SK-N-SH (cell line): Measurements from ENCODE around the gene TMEM98. TPM values are rescaled to one million over a fixed set of nuclear protein-coding genes. Genes with fewer than 3 reads are reported as not detected.

Source experiments
- CTCF ChIA-PET: fragments of 300-600, 350-600 bp; formaldehyde crosslinking; extraction: SDS; loops from one replicate; lab custom pipeline; 2021; lab: Yijun Ruan, JAX
- POLR2A ChIA-PET: fragments of 350-600 bp; sonication (Branson Sonifier 250); formaldehyde crosslinking; extraction: SDS; loops from one replicate; lab custom pipeline; 2020; ENCODE audit warnings: antibody characterized with exemption, inconsistent platforms; lab: Yijun Ruan, JAX
- DNase-seq: peaks from one replicate; pipeline ENCODE4 v3.0.0; 2012
- H2AFZ ChIP-seq: fragments of 200-600 bp; sonication (generic); 2 replicates; pipeline ENCODE4 v1.8.1; 2016; ENCODE audit warnings: antibody characterized with exemption, mild to moderate bottlenecking, low read depth
- H3F3A ChIP-seq: fragments of 200-600 bp; sonication (generic); replicated peaks from 2 replicates; pipeline ENCODE3; 2016; ENCODE audit warnings: antibody characterized with exemption, mild to moderate bottlenecking; ENCODE audit not compliant: insufficient read depth
- H3K27ac ChIP-seq, 2 experiments: fragments of 200-500 bp in 1 of 2; fragments of 200-600 bp in 1 of 2; sonication (Bioruptor generic) in 1 of 2; sonication (generic), shearing (Covaris generic) in 1 of 2; 2 replicates each; pipeline versions ENCODE4 v1.5.1 to v1.6.1; 2014 to 2016; ENCODE audit warnings: low read depth in 2 of 2, inconsistent platforms in 1 of 2, low read length in 1 of 2, mild to moderate bottlenecking in 1 of 2, mixed read lengths in 1 of 2
- H3K27me3 ChIP-seq: fragments of 200-600 bp; sonication (generic), shearing (Covaris generic); 2 replicates; pipeline ENCODE4 v1.6.1; 2016; ENCODE audit warnings: mixed run types; ENCODE audit not compliant: insufficient read depth
- H3K36me3 ChIP-seq, 2 experiments: fragments of 200-500 bp in 1 of 2; fragments of 200-600 bp in 1 of 2; sonication (Bioruptor generic) in 1 of 2; sonication (generic) in 1 of 2; replicated peaks in 1 of 2; 2 replicates each; pipeline versions ENCODE3 to v1.5.1; 2014 to 2016; ENCODE audit warnings: low read length in 1 of 2, mild to moderate bottlenecking in 1 of 2; ENCODE audit not compliant: insufficient read depth in 2 of 2, control insufficient read depth in 1 of 2
- H3K4me1 ChIP-seq, 2 experiments: fragments of 200-500 bp in 1 of 2; fragments of 200-600 bp in 1 of 2; sonication (Bioruptor generic) in 1 of 2; sonication (generic), shearing (Covaris generic) in 1 of 2; 2 replicates each; pipeline versions ENCODE4 v1.5.1 to v1.6.1; 2014 to 2016; ENCODE audit warnings: low read depth in 1 of 2, low read length in 1 of 2, mixed run types in 1 of 2; ENCODE audit not compliant: insufficient read depth in 2 of 2, control insufficient read depth in 1 of 2
- H3K4me2 ChIP-seq: fragments of 200-600 bp; sonication (generic), shearing (Covaris generic); 2 replicates; pipeline ENCODE4 v1.6.1; 2017; ENCODE audit warnings: mixed run types
- H3K4me3 ChIP-seq, 2 experiments: fragments of 200-500 bp in 1 of 2; fragments of 200-600 bp in 1 of 2; sonication (Bioruptor generic) in 1 of 2; sonication (generic), shearing (Covaris generic) in 1 of 2; 2 replicates each; pipeline versions ENCODE4 v1.5.1 to v1.8.1; 2014 to 2016; ENCODE audit warnings: low read depth in 2 of 2, inconsistent platforms in 1 of 2, low read length in 1 of 2, mild to moderate bottlenecking in 1 of 2, mixed read lengths in 1 of 2, moderate library complexity in 1 of 2
- H3K79me2 ChIP-seq: fragments of 200-600 bp; sonication (generic); 2 replicates; pipeline ENCODE4 v1.8.1; 2017; ENCODE audit warnings: mild to moderate bottlenecking; ENCODE audit not compliant: insufficient read depth
- H3K9ac ChIP-seq: fragments of 200-600 bp; sonication (generic); 2 replicates; pipeline ENCODE4 v1.6.1; 2017; ENCODE audit warnings: mixed run types
- H3K9me2 ChIP-seq: fragments of 200-600 bp; sonication (generic); 2 replicates; pipeline ENCODE4 v1.6.1; 2017; ENCODE audit warnings: mixed run types
- H3K9me3 ChIP-seq: fragments of 200-600 bp; sonication (generic); 2 replicates; pipeline ENCODE4 v1.6.1; 2017; ENCODE audit warnings: mixed run types, mild to moderate bottlenecking, moderate library complexity
- H4K20me1 ChIP-seq: fragments of 200-600 bp; sonication (generic); 2 replicates; pipeline ENCODE4 v1.6.1; 2017; ENCODE audit warnings: mild to moderate bottlenecking, mixed run types; ENCODE audit not compliant: insufficient read depth
- EP300 ChIP-seq, 2 experiments: IDR thresholded peaks; 2 replicates each; pipeline versions ENCODE4 v1.4.0 to v1.6.1; 2012; ENCODE audit warnings: borderline replicate concordance in 1 of 2, low read depth in 1 of 2, low read length in 1 of 2
- EZH2phosphoT487 ChIP-seq: fragments of 200-600 bp; sonication (generic); IDR thresholded peaks from 2 replicates; pipeline ENCODE4 v1.6.1; 2017; ENCODE audit warnings: low read depth, mixed run types, mild to moderate bottlenecking, antibody characterized with exemption, moderate library complexity, borderline replicate concordance
- FOSL2 ChIP-seq: IDR thresholded peaks from 2 replicates; pipeline ENCODE4 v1.4.0; 2012; ENCODE audit warnings: low read depth, mild to moderate bottlenecking, moderate library complexity, borderline replicate concordance
- GATA2 ChIP-seq: sonication (generic); formaldehyde crosslinking; IDR thresholded peaks from 2 replicates; pipeline ENCODE4 v1.5.0; 2020; ENCODE audit warnings: mild to moderate bottlenecking, missing genetic modification reagents
- JUND ChIP-seq: IDR thresholded peaks from 2 replicates; pipeline ENCODE4 v1.4.0; 2012
- MEF2A ChIP-seq: IDR thresholded peaks from 2 replicates; pipeline ENCODE4 v1.4.0; 2012; ENCODE audit warnings: low read depth, borderline replicate concordance
- NFIC ChIP-seq: IDR thresholded peaks from 2 replicates; pipeline ENCODE4 v1.4.0; 2012; ENCODE audit warnings: borderline replicate concordance
- POLR2AphosphoS5 ChIP-seq: IDR thresholded peaks from 2 replicates; pipeline ENCODE4 v1.6.1; 2012; ENCODE audit warnings: low read depth, low read length
- RAD21 ChIP-seq: IDR thresholded peaks from 2 replicates; pipeline ENCODE4 v1.6.1; 2012; ENCODE audit warnings: mild to moderate bottlenecking, low read length
- RXRA ChIP-seq: IDR thresholded peaks from 2 replicates; pipeline ENCODE4 v1.4.0; 2012; ENCODE audit warnings: low read depth, mild to moderate bottlenecking, borderline replicate concordance
- SMC3 ChIP-seq: IDR thresholded peaks from 2 replicates; pipeline ENCODE4 v1.6.1; 2012; ENCODE audit warnings: low read depth, low read length, improper control_type of control experiment
- TCF12 ChIP-seq: IDR thresholded peaks from 2 replicates; pipeline ENCODE4 v1.4.0; 2012
- USF1 ChIP-seq: IDR thresholded peaks from 2 replicates; pipeline ENCODE4 v1.4.0; 2012; ENCODE audit warnings: low read depth, borderline replicate concordance
- USF2 ChIP-seq: fragments of 150-350 bp; IDR thresholded peaks from 2 replicates; pipeline ENCODE4 v1.6.1; 2017; ENCODE audit warnings: antibody characterized with exemption, low read length, low read depth, borderline replicate concordance
- YY1 ChIP-seq: IDR thresholded peaks from 2 replicates; pipeline ENCODE4 v1.4.0; 2012; ENCODE audit warnings: low read depth, mild to moderate bottlenecking
- WGBS: methylation state at CpG from one replicate; pipeline ENCODE4 v1.1.6; 2017; ENCODE audit warnings: low lambda C conversion rate; 5-methylcytosine and 5-hydroxymethylcytosine counted together
- polyA plus RNA-seq, 3 experiments: library from polyadenylated mRNA; depleted of rRNA; stranded (reverse); fragments of >200 nt; gene quantifications; 2 replicates each; pipeline ENCODE4 v1.2.3, GENCODE V29; 2012
- TF ChIP-seq, protein P1 (sequence below): fragments of 150-350 bp; IDR thresholded peaks from 2 replicates; pipeline ENCODE4 v1.6.1; 2016; ENCODE audit warnings: mild to moderate bottlenecking, low read depth, low read length
- TF ChIP-seq, protein P2 (sequence below): IDR thresholded peaks from 2 replicates; pipeline ENCODE4; 2012

The TMEM98 gene
- polyA plus RNA-seq, 1 of the 3 experiments (the other 2 are of a cell fraction), result 196 TPM

DNA sequence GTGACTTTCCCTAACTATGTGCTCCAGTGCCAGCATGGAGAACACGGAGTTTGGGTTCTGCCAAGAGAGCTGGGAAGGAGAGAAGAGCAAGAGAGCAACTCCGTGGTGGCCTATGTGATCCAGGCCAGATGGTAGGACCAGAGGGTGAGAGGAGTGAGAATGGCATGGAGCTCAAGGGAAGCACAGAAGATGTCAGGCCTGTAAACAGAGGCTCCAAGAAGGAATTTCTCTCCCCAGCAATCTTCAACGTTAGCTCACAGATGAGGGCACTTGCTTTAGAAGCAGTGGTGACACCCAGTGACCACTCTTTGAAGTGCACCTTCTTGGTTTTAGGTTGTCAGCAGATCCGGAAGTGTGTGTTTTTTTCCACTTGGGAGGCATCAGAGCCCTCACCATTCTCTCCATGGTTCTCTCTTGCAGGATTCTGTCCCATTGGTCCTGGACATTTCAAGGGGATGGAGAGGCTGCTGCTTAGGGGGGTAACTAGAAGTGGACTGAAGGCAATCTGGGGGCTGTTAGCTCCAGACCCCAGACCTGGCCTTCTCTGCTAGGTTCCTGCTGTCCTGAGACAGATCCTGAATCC is 18.1 kb upstream of the TMEM98 start (continued):
- TF ChIP-seq GATA2 (CRISPR knock-in tag), result no peak
- TF ChIP-seq SMC3, result peak; percentile 76
- TF ChIP-seq USF1, result no peak
- no peak for TF ChIP-seq JUND

DNA sequence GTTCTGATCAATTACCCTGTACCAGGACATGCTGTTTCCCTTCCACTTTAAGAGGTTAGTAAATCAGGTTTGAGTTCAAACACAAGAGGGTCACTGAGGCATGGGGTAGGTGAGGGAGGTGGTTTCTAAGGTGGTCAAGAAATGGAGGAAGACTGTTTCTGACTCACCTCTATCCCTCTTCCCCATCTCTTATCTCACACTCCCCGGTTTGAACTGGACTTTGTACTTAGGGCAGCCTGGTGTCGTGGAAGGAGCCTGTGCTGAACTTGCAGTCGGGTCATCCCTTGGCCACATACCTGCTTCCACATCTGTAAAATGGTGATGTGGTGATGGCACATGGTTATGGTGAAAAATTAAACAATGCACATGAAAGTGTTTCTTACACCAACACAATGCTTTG is 17.2 kb upstream of the TMEM98 start:
- Histone ChIP-seq H2AFZ (peak overlapping the region; percentile 95), H3K9me3 (no peaks in the 10 kb centered on the region), H3K9me2 (no peaks in the 10 kb centered on the region), H3K36me3 (no peaks in the 10 kb centered on the region), H3K79me2 (no peaks in the 10 kb centered on the region), H3K4me3 (no peak overlapping the region), H3F3A (no peaks in the 10 kb centered on the region), H4K20me1 (no peaks in the 10 kb centered on the region), H3K27me3 (no peaks in the 10 kb centered on the region), H3K4me2 (no peak overlapping the region), H3K9ac (no peak overlapping the region), H3K27ac (no peak overlapping the region), H3K4me1 (no peaks in the 10 kb centered on the region; a peak in 1 of 4 replicates)
- whole genome bisulfite sequencing, result 61% methylated on average over 3 of the region's 3 CpGs
- POLR2A ChIA-PET, result no interaction called here
- TF ChIP-seq MEF2A, result no peak
- TF ChIP-seq, protein P1, sequence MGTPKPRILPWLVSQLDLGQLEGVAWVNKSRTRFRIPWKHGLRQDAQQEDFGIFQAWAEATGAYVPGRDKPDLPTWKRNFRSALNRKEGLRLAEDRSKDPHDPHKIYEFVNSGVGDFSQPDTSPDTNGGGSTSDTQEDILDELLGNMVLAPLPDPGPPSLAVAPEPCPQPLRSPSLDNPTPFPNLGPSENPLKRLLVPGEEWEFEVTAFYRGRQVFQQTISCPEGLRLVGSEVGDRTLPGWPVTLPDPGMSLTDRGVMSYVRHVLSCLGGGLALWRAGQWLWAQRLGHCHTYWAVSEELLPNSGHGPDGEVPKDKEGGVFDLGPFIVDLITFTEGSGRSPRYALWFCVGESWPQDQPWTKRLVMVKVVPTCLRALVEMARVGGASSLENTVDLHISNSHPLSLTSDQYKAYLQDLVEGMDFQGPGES, result no peak
- TF ChIP-seq POLR2AphosphoS5, result no peak
- no peak for TF ChIP-seq YY1
- TF ChIP-seq USF2, result no peak
- TF ChIP-seq FOSL2, result no peak
- TF ChIP-seq EZH2phosphoT487, result no peak
- TF ChIP-seq GATA2 (CRISPR knock-in tag), result no peak
- TF ChIP-seq EP300 (IDR thresholded peaks at IDR 0.05; ENCODE audit: borderline replicate concordance in 1 of 2, low read depth in 1 of 2, low read length in 1 of 2), result no peak
- TF ChIP-seq NFIC, result no peak
- TF ChIP-seq, protein P2, sequence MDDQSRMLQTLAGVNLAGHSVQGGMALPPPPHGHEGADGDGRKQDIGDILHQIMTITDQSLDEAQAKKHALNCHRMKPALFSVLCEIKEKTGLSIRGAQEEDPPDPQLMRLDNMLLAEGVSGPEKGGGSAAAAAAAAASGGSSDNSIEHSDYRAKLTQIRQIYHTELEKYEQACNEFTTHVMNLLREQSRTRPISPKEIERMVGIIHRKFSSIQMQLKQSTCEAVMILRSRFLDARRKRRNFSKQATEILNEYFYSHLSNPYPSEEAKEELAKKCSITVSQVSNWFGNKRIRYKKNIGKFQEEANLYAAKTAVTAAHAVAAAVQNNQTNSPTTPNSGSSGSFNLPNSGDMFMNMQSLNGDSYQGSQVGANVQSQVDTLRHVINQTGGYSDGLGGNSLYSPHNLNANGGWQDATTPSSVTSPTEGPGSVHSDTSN, result no peak
- no peak for TF ChIP-seq RAD21
- no peak for TF ChIP-seq RXRA
- TF ChIP-seq TCF12, result no peak
- DNase-seq, result no peak
- CTCF ChIA-PET, result interaction anchor here (0.9 to 7.4 kb wide), 13 partner anchors 8 to 432 kb away, joined by 3 to 80 read pairs (median 4); partner anchors contain the start of gene MYO1D
